Calu3 (cell line): ENCODE data around the gene ORM1. TPM values are rescaled to one million over a fixed set of nuclear protein-coding genes. Genes with fewer than 3 reads are reported as not detected.

Experiments
- BruUV-seq: library from RNA; stranded (reverse); fragments of 400-500 nt; replicated peaks from 2 replicates; lab custom pipeline; 2021; lab: Mats Ljungman, UMichigan
- CTCF ChIA-PET: fragments of 300-600 bp; sonication (Branson Sonifier 250); formaldehyde crosslinking; loops from one replicate; lab custom pipeline; 2022; ENCODE audit warnings: antibody characterized with exemption; lab: Charles Lee
- DNase-seq: peaks from one replicate; pipeline ENCODE4 v3.0.0; 2022
- H3K27ac Mint-ChIP-seq: one replicate; pipeline ENCODE4 v1.8.0; 2022; ENCODE audit warnings: mixed read lengths; ENCODE audit not compliant: unreplicated experiment
- H3K27me3 Mint-ChIP-seq: one replicate; pipeline ENCODE4 v1.8.0; 2022; ENCODE audit warnings: mixed read lengths; ENCODE audit not compliant: unreplicated experiment
- H3K36me3 Mint-ChIP-seq: one replicate; pipeline ENCODE4 v1.8.0; 2022; ENCODE audit warnings: mild to moderate bottlenecking, moderate library complexity, mixed read lengths; ENCODE audit not compliant: insufficient read depth, unreplicated experiment
- H3K4me1 Mint-ChIP-seq: one replicate; pipeline ENCODE4 v1.8.0; 2022; ENCODE audit warnings: mild to moderate bottlenecking, low read depth, mixed read lengths; ENCODE audit not compliant: unreplicated experiment
- H3K4me3 Mint-ChIP-seq: one replicate; pipeline ENCODE4 v1.8.0; 2022; ENCODE audit warnings: mild to moderate bottlenecking, low read depth, moderate library complexity, mixed read lengths; ENCODE audit not compliant: unreplicated experiment
- H3K9me3 Mint-ChIP-seq: one replicate; pipeline ENCODE4 v1.8.0; 2022; ENCODE audit warnings: low read depth, mixed read lengths; ENCODE audit not compliant: unreplicated experiment
- CTCF ChIP-seq: fragments of 200-600 bp; IDR thresholded peaks from one replicate; pipeline ENCODE4 v1.8.0; 2022; ENCODE audit warnings: antibody characterized with exemption; ENCODE audit not compliant: unreplicated experiment
- intact Hi-C: fragments of 100-400 bp; cut with micrococcal nuclease; formaldehyde crosslinking; loops from one replicate; pipeline ENCODE4 v1.10.0; 2022; ENCODE audit not compliant: unreplicated experiment
- total RNA-seq: library from RNA; stranded (reverse); gene quantifications from 2 replicates; pipeline ENCODE4 v1.2.3, GENCODE V29; 2022

Gene ORM1
- total RNA-seq, 1 experiment from 2014 or later: not detected

DNA sequence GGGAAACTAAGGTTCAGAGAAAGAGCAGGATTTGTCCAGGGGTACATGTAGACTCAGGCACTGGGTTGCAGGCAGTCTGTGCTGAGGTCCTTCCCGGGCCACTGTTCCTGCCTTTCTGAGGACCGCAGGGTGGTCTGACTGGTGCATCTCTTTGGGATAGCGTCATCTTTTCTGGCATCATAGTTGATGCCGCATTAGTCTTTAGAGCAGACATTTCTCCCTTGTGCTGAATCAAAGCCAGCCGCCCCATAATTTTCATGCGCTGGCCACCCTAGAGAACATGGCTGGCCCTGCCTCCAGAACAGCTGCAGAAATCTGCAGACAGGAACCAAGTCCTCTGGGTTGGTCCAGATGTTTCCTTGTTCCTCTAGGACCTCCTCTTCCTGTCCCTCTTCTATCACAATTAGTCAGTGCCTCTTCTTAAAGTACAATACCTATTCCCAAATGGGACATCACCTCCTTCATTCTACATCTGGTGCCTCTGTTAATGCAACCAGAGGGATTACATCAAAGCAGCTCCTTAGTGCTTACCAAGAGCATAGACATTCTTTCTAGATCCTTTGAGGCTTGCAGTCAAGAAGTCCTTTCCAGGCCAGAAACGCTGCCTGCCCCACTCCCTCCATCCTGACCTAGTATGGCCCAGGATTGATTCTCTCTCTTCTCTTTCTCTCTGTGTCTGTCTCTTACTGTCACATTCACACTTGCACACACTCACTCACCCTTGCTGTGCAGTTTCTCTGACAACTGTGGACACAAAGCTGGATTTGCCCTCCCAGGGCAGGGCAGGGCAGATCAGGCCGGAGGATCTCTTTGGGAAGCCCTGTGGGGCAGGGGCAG, 42.0 kb upstream of the ORM1 start:
- DNase-seq: no peak
- CTCF ChIA-PET: no interaction called here
- no peak for TF ChIP-seq CTCF
- H3K36me3 Mint-ChIP-seq: peaks cover 7% of the 10 kb centered on the region
- no TSS peak for BruUV-seq
- intact Hi-C loops: no loop called here
- H3K27ac Mint-ChIP-seq: no peak overlapping the region
- H3K27me3 Mint-ChIP-seq: no peaks in the 10 kb centered on the region
- H3K9me3 Mint-ChIP-seq: no peaks in the 10 kb centered on the region
- no peaks in the 10 kb centered on the region for H3K4me1 Mint-ChIP-seq
- no peak overlapping the region for H3K4me3 Mint-ChIP-seq

DNA sequence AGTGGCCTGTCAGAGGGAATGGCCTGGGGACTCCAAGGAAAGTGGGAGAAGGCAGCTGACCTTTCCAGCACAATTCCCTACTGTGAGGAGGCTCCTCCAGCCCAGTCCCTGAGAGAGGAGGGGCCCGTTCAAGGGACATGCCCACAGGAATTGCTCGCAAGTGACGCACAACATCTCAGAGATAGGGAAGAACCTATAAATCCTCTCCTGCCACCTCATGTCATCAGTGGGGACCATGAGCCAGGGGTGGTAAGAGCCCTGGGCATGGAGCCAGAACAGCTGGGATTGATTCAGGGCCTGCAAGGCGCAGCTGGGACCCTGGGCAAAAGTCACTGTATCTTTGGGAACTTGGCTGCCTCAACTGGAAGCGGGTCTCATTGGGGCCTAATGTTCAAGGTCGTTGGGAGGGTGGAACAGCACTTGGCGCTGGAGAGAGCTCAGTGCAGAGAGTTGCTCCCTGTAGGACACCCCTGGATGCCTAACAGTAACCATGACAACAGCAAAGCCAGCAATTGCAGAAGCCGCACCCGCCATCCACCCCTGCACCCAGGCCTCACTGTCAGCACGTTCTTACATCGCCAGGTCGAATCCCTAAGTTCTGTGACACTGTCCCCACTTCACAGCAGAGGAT, 41.3 kb upstream of the ORM1 start:
- no TSS peak for BruUV-seq
- H3K9me3 Mint-ChIP-seq: no peaks in the 10 kb centered on the region
- DNase-seq: no peak
- H3K27me3 Mint-ChIP-seq: no peaks in the 10 kb centered on the region
- H3K4me1 Mint-ChIP-seq: no peaks in the 10 kb centered on the region
- no peak overlapping the region for H3K4me3 Mint-ChIP-seq
- intact Hi-C loops: no loop called here
- peaks cover 7% of the 10 kb centered on the region for H3K36me3 Mint-ChIP-seq
- CTCF ChIA-PET: no interaction called here
- H3K27ac Mint-ChIP-seq: no peak overlapping the region
- no peak for TF ChIP-seq CTCF

DNA sequence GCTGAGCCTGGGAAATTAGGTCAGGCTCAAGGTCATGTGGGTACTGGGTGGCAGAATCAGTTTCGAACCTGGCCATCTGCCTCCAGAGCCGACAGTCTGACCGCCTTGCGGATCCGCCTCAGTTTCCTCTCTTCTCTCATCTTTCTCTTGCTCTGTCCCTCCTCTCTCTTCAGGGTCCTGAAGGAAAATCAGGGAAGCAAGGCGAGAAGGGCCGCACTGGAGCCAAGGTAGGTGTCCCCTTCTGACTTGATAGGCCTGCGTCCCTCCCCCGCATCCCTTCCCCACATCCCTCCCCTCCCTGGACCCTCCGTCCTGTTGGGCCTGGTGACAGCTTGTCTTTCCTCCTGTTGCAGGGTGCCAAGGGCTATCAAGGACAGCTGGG, 40.8 kb upstream of the ORM1 start:
- CTCF ChIA-PET: no interaction called here
- TF ChIP-seq CTCF: no peak
- Mint-ChIP-seq H3K27ac (no peak overlapping the region), H3K36me3 (peaks cover 7% of the 10 kb centered on the region), H3K9me3 (no peaks in the 10 kb centered on the region), H3K4me1 (no peaks in the 10 kb centered on the region), H3K4me3 (no peak overlapping the region), H3K27me3 (no peaks in the 10 kb centered on the region)
- intact Hi-C loops: no loop called here
- BruUV-seq: no TSS peak
- DNase-seq: no peak

DNA sequence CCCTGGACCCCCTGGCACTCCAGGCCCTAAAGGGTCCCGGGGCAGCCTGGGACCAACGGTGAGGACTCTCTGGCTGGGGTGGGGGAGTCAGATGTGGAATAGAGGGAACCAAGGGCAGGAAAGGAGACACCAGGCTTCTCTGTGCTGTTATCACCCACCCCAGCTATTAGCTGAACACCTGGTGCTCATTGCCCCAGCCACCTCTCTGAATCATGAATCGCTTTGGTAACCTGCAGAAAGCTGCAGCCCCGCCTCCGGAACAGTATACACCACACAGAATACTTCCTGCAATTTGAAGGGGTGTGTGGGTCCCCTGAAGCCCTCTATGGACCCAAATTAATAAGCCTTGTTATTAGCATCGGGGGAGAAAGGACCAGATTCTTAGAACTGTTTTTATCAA, 40.4 kb upstream of the ORM1 start:
- Mint-ChIP-seq H3K27me3 (no peaks in the 10 kb centered on the region), H3K9me3 (no peaks in the 10 kb centered on the region), H3K4me1 (no peaks in the 10 kb centered on the region), H3K27ac (no peak overlapping the region), H3K36me3 (peaks cover 7% of the 10 kb centered on the region), H3K4me3 (no peak overlapping the region)
- TF ChIP-seq CTCF: no peak
- BruUV-seq: no TSS peak
- DNase-seq: no peak
- CTCF ChIA-PET: no interaction called here
- intact Hi-C loops: no loop called here
